NCI-H2081 treated with DMSO at 0.1 percent for 48 hours (cell line): ENCODE measurements around the gene JAML.

Source experiments
- DNase-seq: peaks from one replicate; lab custom pipeline; 2025; lab: John Stamatoyannopoulos, UW

Gene JAML

GRCh38 chr11:118145285-118146227, 79.3 kb downstream of the JAML start:
- DNase-seq: no peak

DNA sequence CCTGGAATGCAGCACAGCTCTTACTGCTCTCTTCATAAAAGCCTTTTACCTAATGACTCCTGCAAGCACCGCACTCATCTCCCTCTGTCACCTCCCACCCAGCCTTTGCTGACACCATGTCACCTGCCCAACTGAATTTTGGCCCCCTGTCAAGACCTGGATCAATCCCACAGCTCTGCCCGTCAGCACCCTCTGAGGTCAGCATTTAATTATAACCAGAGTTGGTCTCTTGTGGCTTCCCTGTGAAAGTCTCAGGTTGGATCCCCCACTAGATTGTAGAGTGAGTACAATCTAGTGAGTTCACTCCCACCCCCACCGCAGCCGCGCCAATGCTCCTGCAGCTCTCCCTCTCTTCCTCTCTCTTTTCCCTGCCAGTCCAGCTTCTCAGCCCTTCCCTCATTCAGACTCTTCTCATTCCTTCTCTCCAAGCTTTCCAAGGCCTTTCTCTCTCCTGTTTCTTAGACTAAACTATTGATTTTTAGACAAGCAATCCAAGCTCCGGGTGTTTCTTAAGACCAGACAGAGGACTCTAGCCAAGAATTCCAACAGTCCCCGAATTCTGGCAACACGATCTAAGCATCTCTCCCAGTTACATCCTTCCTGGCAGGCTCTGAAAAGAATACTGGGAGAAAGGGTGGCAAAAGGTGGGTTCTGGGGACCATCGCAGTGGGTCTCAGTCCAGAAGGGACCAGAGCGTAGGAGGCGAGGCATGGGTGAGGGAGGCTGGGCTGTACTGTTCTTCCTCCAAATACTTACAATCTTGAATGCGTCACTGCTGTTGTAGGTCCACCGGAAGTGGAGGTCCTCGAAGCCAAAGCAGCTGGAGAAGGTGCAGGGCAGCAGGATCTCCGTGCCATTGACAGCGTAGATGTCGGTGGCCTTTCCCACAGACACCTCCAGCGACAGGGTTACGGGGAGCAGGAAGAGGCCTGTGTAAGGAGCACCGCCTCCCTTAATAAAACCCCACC, 80.2 kb downstream of the JAML start:
- DNase-seq: no peak
